ENCODE results near the gene PAN3. TPM values are rescaled to one million over a fixed set of nuclear protein-coding genes. Genes with fewer than 3 reads are reported as not detected.
A peak's percentile ranks its signal among the peaks of the same experiment; 100 is the strongest.

The PAN3 gene
- total and polyA plus RNA-seq, 4 donors, result 10.3 to 65.4 (median 23.5) TPM

GRCh38 chr13:28257305-28257704 lies 119.0 kb downstream of the PAN3 start:
- Histone ChIP-seq H3K27ac (ENCODE audit: low read depth in 1 of 2, low read length in 1 of 2) (no peak overlapping the region), H3K4me1 (ENCODE audit: control insufficient read depth in 5 of 5, insufficient read depth in 5 of 5, low read length in 5 of 5) (peaks cover 0 to 4% (median 0%) of the 10 kb centered on the region in 5 donors), H3K9me3 (ENCODE audit: control insufficient read depth in 4 of 4, insufficient read depth in 3 of 4, low read length in 3 of 4) (no peaks in the 10 kb centered on the region), H3K9ac (ENCODE audit: insufficient read depth in 1 of 2, low read length in 2 of 2) (no peak overlapping the region), H3K4me3 (no peak overlapping the region), H3K36me3 (ENCODE audit: control insufficient read depth in 4 of 4, insufficient read depth in 4 of 4, low read length in 4 of 4) (peaks cover 6 to 28% (median 12%) of the 10 kb centered on the region in 4 donors), H3K27me3 (ENCODE audit: control insufficient read depth in 3 of 3, insufficient read depth in 3 of 3, low read length in 2 of 3) (no peaks in the 10 kb centered on the region)
- 91 to 97% methylated on average over 4 of the region's 4 CpGs for WGBS, 2 donors
- TF ChIP-seq CTCF (IDR thresholded peaks at IDR 0.05; ENCODE audit: control extremely low read depth, extremely low read depth), result no peak
- DNase-seq (no peak), ATAC-seq (ENCODE audit: insufficient read depth, low FRiP score) (no peak)

GRCh38 chr13:28258417-28258816 lies 120.1 kb downstream of the PAN3 start:
- DNase-seq, result no peak

DNA sequence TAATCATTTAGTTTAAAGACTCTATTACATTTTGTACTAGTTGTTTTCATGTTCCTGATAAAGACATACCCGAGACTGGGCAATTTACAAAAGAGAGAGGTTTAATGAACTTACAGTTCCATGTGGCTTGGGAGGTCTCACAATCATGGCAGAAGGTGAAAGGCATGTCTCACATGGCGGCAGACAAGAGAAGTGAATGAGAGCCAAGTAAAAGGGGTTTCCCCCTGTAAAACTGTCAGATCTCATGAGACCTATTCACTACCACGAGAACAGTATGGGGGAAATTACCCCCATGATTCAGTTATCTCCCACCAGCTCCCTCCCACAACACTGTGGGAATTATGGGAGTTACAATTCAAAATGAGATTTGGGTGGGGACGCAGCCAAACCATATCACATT lies 129.2 kb downstream of the PAN3 start:
- no peak for TF ChIP-seq CTCF (IDR thresholded peaks at IDR 0.05; ENCODE audit: control extremely low read depth, extremely low read depth)

More at GRCh38 chr13:28258417-28258816, 120.1 kb downstream of the PAN3 start:
- WGBS, 2 donors, result 22 to 66% methylated on average over 3 of the region's 3 CpGs
- H3K9me3 ChIP-seq (ENCODE audit: control insufficient read depth in 4 of 4, insufficient read depth in 3 of 4, low read length in 3 of 4), result no peaks in the 10 kb centered on the region
- no peak overlapping the region for H3K4me3 ChIP-seq
- H3K9ac ChIP-seq (ENCODE audit: insufficient read depth in 1 of 2, low read length in 2 of 2), result no peak overlapping the region
- no peak for TF ChIP-seq CTCF (IDR thresholded peaks at IDR 0.05; ENCODE audit: control extremely low read depth, extremely low read depth)
- H3K27ac ChIP-seq (ENCODE audit: low read depth in 1 of 2, low read length in 1 of 2), result no peak overlapping the region
- peaks cover 0 to 4% (median 0%) of the 10 kb centered on the region in 5 donors for H3K4me1 ChIP-seq (ENCODE audit: control insufficient read depth in 5 of 5, insufficient read depth in 5 of 5, low read length in 5 of 5)
- no peaks in the 10 kb centered on the region for H3K27me3 ChIP-seq (ENCODE audit: control insufficient read depth in 3 of 3, insufficient read depth in 3 of 3, low read length in 2 of 3)
- ATAC-seq (ENCODE audit: insufficient read depth, low FRiP score), result no peak
- peaks cover 6 to 34% (median 12%) of the 10 kb centered on the region in 4 donors for H3K36me3 ChIP-seq (ENCODE audit: control insufficient read depth in 4 of 4, insufficient read depth in 4 of 4, low read length in 4 of 4)

GRCh38 chr13:28268800-28269223 lies 130.5 kb downstream of the PAN3 start:
- DNase-seq (peak in 1 of 3 donors; percentile 4), ATAC-seq (ENCODE audit: insufficient read depth, low FRiP score) (no peak)
- Histone ChIP-seq H3K9ac (ENCODE audit: insufficient read depth in 1 of 2, low read length in 2 of 2) (no peak overlapping the region), H3K4me1 (ENCODE audit: control insufficient read depth in 5 of 5, insufficient read depth in 5 of 5, low read length in 5 of 5) (no peaks in the 10 kb centered on the region), H3K4me3 (no peak overlapping the region), H3K36me3 (ENCODE audit: control insufficient read depth in 4 of 4, insufficient read depth in 4 of 4, low read length in 4 of 4) (peaks cover 5 to 18% (median 14%) of the 10 kb centered on the region in 4 donors), H3K27ac (ENCODE audit: low read depth in 1 of 2, low read length in 1 of 2) (no peak overlapping the region), H3K9me3 (ENCODE audit: control insufficient read depth in 4 of 4, insufficient read depth in 3 of 4, low read length in 3 of 4) (no peaks in the 10 kb centered on the region), H3K27me3 (ENCODE audit: control insufficient read depth in 3 of 3, insufficient read depth in 3 of 3, low read length in 2 of 3) (no peaks in the 10 kb centered on the region)
- no peak for TF ChIP-seq CTCF (IDR thresholded peaks at IDR 0.05; ENCODE audit: control extremely low read depth, extremely low read depth)

More for the DNA sequence above, 129.2 kb downstream of the PAN3 start:
- no peak overlapping the region for H3K27ac ChIP-seq (ENCODE audit: low read depth in 1 of 2, low read length in 1 of 2)
- ATAC-seq (ENCODE audit: insufficient read depth, low FRiP score) (no peak), DNase-seq (no peak)
- H3K27me3 ChIP-seq (ENCODE audit: control insufficient read depth in 3 of 3, insufficient read depth in 3 of 3, low read length in 2 of 3), result no peaks in the 10 kb centered on the region
- no peaks in the 10 kb centered on the region for H3K4me1 ChIP-seq (ENCODE audit: control insufficient read depth in 5 of 5, insufficient read depth in 5 of 5, low read length in 5 of 5)
- no peak overlapping the region for H3K9ac ChIP-seq (ENCODE audit: insufficient read depth in 1 of 2, low read length in 2 of 2)
- H3K9me3 ChIP-seq (ENCODE audit: control insufficient read depth in 4 of 4, insufficient read depth in 3 of 4, low read length in 3 of 4), result no peaks in the 10 kb centered on the region
- no peak overlapping the region for H3K4me3 ChIP-seq
- 90 to 92% methylated on average over 4 of the region's 4 CpGs for WGBS, 2 donors
- peaks cover 4 to 23% (median 12%) of the 10 kb centered on the region in 4 donors for H3K36me3 ChIP-seq (ENCODE audit: control insufficient read depth in 4 of 4, insufficient read depth in 4 of 4, low read length in 4 of 4)

Data from lung (tissue), 12 donors.